GM12875 (cell line): ENCODE data around the gene TRPV4.

Experiments
- H3K4me3 ChIP-seq: one replicate; pipeline ENCODE4 v1.5.1; 2011; ENCODE audit warnings: low read depth, low read length, control low read depth
- CTCF ChIP-seq: IDR thresholded peaks from 2 replicates; pipeline ENCODE4 v1.5.1; 2011; ENCODE audit warnings: low read depth, mild to moderate bottlenecking, control low read depth, inconsistent platforms, low read length, moderate library complexity, borderline replicate concordance; ENCODE audit not compliant: insufficient read depth

Gene TRPV4

GRCh38 chr12:109878247-109878625 lies 45.0 kb upstream of the TRPV4 start:
- TF ChIP-seq CTCF, result no peak
- H3K4me3 ChIP-seq, result no peak overlapping the region

- H3K4me3 ChIP-seq, result no peak overlapping the region
- no peak for TF ChIP-seq CTCF
These were observed 44.5 kb upstream of the TRPV4 start for GRCh38 chr12:109877504-109878246.

GRCh38 chr12:109876406-109876805 lies 43.2 kb upstream of the TRPV4 start:
- TF ChIP-seq CTCF, result no peak
- H3K4me3 ChIP-seq, result no peak overlapping the region

GRCh38 chr12:109875572-109876131 lies 42.5 kb upstream of the TRPV4 start:
- H3K4me3 ChIP-seq, result no peak overlapping the region
- TF ChIP-seq CTCF, result no peak

- H3K4me3 ChIP-seq, result no peak overlapping the region
- no peak for TF ChIP-seq CTCF
These were observed 40.5 kb upstream of the TRPV4 start for GRCh38 chr12:109873653-109874052.

- TF ChIP-seq CTCF, result no peak
- H3K4me3 ChIP-seq, result no peak overlapping the region
These were observed 38.6 kb upstream of the TRPV4 start for GRCh38 chr12:109871668-109872314.

GRCh38 chr12:109870648-109871047 lies 37.5 kb upstream of the TRPV4 start:
- no peak overlapping the region for H3K4me3 ChIP-seq
- TF ChIP-seq CTCF, result no peak
